CD4-positive, alpha-beta T cell (primary cell): ENCODE data around the gene PDIK1L. TPM values are rescaled to one million over a fixed set of nuclear protein-coding genes. Genes with fewer than 3 reads are reported as not detected.

Source experiments
- ATAC-seq: fragments of 200-7000 bp; cut with Tn5 transposase; one replicate; pipeline ENCODE4 v1.10.0; 2022; ENCODE audit warnings: mild to moderate bottlenecking; ENCODE audit not compliant: poor library complexity
- CTCF ChIA-PET: fragments of 350-600 bp; sonication (Branson Sonifier 250); formaldehyde crosslinking; loops from one replicate; lab custom pipeline; 2021; ENCODE audit warnings: antibody characterized with exemption, inconsistent platforms; lab: Charles Lee
- POLR2A ChIA-PET: fragments of 350-600 bp; sonication (Branson Sonifier 250); formaldehyde crosslinking; loops from one replicate; lab custom pipeline; 2021; ENCODE audit warnings: antibody characterized with exemption, inconsistent platforms; lab: Charles Lee
- DNase-seq, 14 experiments: peaks; one replicate each; pipeline ENCODE4 v3.0.0-alpha.2; 2013 to 2020; ENCODE audit warnings: mixed read lengths in 2 of 14
- H3K27ac ChIP-seq, 2 donors: one replicate each; pipeline versions ENCODE4 v1.5.1 to v1.7.0; 2013; ENCODE audit warnings: low read length in 2 of 2, low read depth in 1 of 2, mild to moderate bottlenecking in 1 of 2
- H3K27me3 ChIP-seq, 2 experiments: 1 replicate in 1 of 2; 2 replicates in 1 of 2; pipeline versions ENCODE4 v1.6.1 to v1.7.0; 2013; ENCODE audit warnings: low read length in 2 of 2, control low read depth in 1 of 2, mild to moderate bottlenecking in 1 of 2, moderate library complexity in 1 of 2; ENCODE audit not compliant: insufficient read depth in 2 of 2, control insufficient read depth in 1 of 2
- H3K36me3 ChIP-seq: one replicate; pipeline ENCODE4 v1.6.1; 2013; ENCODE audit warnings: low read length, control low read depth; ENCODE audit not compliant: insufficient read depth
- H3K4me1 ChIP-seq: one replicate; pipeline ENCODE4 v1.6.1; 2013; ENCODE audit warnings: low read length, control low read depth; ENCODE audit not compliant: insufficient read depth
- H3K4me3 ChIP-seq: one replicate; pipeline ENCODE4 v1.5.1; 2013; ENCODE audit warnings: mild to moderate bottlenecking, low read length, moderate library complexity
- H3K9me3 ChIP-seq, 2 experiments: 1 replicate in 1 of 2; 2 replicates in 1 of 2; pipeline versions ENCODE4 v1.6.1 to v1.7.0; 2013; ENCODE audit warnings: low read length in 2 of 2, mild to moderate bottlenecking in 2 of 2, control low read depth in 1 of 2, moderate library complexity in 1 of 2; ENCODE audit not compliant: control insufficient read depth in 1 of 2, insufficient read depth in 1 of 2
- H3K27ac Mint-ChIP-seq: one replicate; pipeline ENCODE4 v1.8.0; 2020; ENCODE audit warnings: mixed read lengths
- H3K27me3 Mint-ChIP-seq: one replicate; pipeline ENCODE4 v1.8.0; 2021; ENCODE audit warnings: mixed read lengths
- H3K36me3 Mint-ChIP-seq: one replicate; pipeline ENCODE4 v1.8.0; 2021; ENCODE audit warnings: low read depth, mixed read lengths
- H3K4me1 Mint-ChIP-seq: one replicate; pipeline ENCODE4 v1.8.0; 2021; ENCODE audit warnings: low read depth, mixed read lengths
- H3K4me3 Mint-ChIP-seq: one replicate; pipeline ENCODE4 v1.8.0; 2020; ENCODE audit warnings: mild to moderate bottlenecking, mixed read lengths
- H3K9me3 Mint-ChIP-seq: one replicate; pipeline ENCODE4 v1.8.0; 2020; ENCODE audit warnings: mixed read lengths
- intact Hi-C, 2 experiments: fragments of 100-400 bp; cut with DNase I in 1 of 2; cut with micrococcal nuclease in 1 of 2; formaldehyde crosslinking; loops; one replicate each; pipeline versions ENCODE4 v1.15.1 to v1.9.0; 2023 to 2025; cut with DNase I, micrococcal nuclease
- polyA plus RNA-seq, 2 donors: library from polyadenylated mRNA; unstranded; fragments of 120-200 nt; gene quantifications; one replicate each; pipeline ENCODE4 v1.2.1, GENCODE V29; 2013
- total RNA-seq, 174 experiments: library from RNA in 2 of 174; stranded (reverse) in 2 of 174; gene quantifications; one replicate each; pipeline ENCODE4 v1.2.3 and lab custom pipeline; 2021 to 2026
- TF ChIP-seq, protein P1 (sequence below): fragments of 200-600 bp; IDR thresholded peaks from one replicate; pipeline ENCODE4 v1.8.0; 2022; ENCODE audit warnings: antibody characterized with exemption, mild to moderate bottlenecking

PDIK1L gene
- total RNA-seq (1 to 10 TPM; 9.5 to 9.9 TPM), total RNA-seq (lab: John Stamatoyannopoulos, UW) (9.6 to 66.3 (median 37.4) reads per million in 172 experiments)
- polyA plus RNA-seq (2013, experiment 1 of 2): 8.1 TPM
- 7.2 TPM for polyA plus RNA-seq (2013, experiment 2 of 2)

DNA sequence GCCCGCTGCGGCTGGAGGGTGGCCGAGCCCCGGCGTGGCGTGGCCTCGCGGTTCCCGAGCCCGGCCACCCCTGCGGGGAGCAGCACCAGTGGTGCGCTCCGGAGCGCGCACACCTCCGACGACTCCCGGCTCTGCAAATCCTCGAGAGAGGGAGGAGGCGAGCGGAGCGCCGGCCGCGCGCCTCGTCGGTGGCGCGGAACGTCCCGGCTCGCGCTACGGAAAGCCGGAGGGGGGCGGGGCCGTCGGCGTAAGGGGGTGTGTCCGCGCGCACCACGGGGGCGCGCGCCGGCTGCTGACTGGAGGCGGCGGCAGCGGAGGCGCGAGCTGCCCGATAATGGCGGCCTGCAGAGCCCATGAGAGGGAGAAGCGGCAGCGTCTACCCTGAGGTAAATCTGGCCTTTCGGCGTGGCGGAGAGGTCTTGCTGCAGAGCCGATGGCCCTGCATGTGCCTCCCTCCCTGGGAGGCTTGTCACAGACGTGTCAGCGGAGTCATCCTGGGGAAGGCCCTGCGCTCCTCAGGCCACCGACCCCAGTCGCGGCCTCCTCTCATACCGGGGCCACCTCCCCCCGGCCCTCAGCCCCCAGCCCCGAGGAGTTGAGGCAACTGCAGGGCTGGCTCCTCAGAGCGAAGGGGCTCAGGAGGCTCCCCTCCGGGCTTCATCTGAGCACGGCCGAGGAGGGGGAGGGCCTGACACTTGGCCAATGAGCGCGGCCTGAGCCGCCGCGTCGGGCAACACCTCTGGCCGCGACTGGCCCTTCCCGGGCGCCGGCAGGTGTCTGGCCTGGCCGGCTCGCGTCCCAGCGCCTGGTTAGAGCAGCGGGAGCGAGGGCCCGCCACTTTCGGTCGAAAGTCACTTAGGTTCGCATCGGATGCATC lies at the start of gene PDIK1L:
Gene PDIK1L, plus strand, starts transcription at position 295 of the 877 bp plus-strand sequence. CDS start 2,485 bp downstream, outside the sequence.
- peak within 1 kb of the TSS; percentile 99 for H3K4me3 ChIP-seq
- no peaks in the 10 kb centered on the region for H3K27me3 ChIP-seq
- peaks cover 24% of the 10 kb centered on the region for H3K4me1 ChIP-seq
- intact Hi-C loops: loop anchor here (1.0 to 10.0 kb wide), 7 partner anchors 14 to 867 kb away; partner anchors contain the start of genes RSRP1 (in 1 of the 2) and STMN1 (in 1 of the 2)
- Mint-ChIP-seq H3K9me3 (no peaks in the 10 kb centered on the region), H3K4me1 (peaks cover 38% of the 10 kb centered on the region), H3K27ac (peak within 1 kb of the TSS; percentile 92), H3K27me3 (no peaks in the 10 kb centered on the region), H3K4me3 (peak within 1 kb of the TSS; percentile 96), H3K36me3 (peaks cover 38% of the 10 kb centered on the region)
- CTCF ChIA-PET: interaction anchor here (0.8 to 3.5 kb wide), 3 partner anchors 15 to 122 kb away, joined by 3 to 18 read pairs (median 11); partner anchors contain the start of gene CEP85
- TF ChIP-seq, protein P1, sequence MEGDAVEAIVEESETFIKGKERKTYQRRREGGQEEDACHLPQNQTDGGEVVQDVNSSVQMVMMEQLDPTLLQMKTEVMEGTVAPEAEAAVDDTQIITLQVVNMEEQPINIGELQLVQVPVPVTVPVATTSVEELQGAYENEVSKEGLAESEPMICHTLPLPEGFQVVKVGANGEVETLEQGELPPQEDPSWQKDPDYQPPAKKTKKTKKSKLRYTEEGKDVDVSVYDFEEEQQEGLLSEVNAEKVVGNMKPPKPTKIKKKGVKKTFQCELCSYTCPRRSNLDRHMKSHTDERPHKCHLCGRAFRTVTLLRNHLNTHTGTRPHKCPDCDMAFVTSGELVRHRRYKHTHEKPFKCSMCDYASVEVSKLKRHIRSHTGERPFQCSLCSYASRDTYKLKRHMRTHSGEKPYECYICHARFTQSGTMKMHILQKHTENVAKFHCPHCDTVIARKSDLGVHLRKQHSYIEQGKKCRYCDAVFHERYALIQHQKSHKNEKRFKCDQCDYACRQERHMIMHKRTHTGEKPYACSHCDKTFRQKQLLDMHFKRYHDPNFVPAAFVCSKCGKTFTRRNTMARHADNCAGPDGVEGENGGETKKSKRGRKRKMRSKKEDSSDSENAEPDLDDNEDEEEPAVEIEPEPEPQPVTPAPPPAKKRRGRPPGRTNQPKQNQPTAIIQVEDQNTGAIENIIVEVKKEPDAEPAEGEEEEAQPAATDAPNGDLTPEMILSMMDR: no peak
- ATAC-seq (peak; percentile 86), DNase-seq (peak; percentile 91 to 99 (median 95))
- POLR2A ChIA-PET: interaction anchor here (0.6 to 3.8 kb wide), 8 partner anchors 9 to 266 kb away, joined by 3 to 67 read pairs (median 7); no protein-coding TSS in a partner anchor
- peaks cover 17% of the 10 kb centered on the region for H3K36me3 ChIP-seq
- peak within 1 kb of the TSS; percentile 34 to 73 for H3K27ac ChIP-seq
- no peaks in the 10 kb centered on the region for H3K9me3 ChIP-seq

DNA sequence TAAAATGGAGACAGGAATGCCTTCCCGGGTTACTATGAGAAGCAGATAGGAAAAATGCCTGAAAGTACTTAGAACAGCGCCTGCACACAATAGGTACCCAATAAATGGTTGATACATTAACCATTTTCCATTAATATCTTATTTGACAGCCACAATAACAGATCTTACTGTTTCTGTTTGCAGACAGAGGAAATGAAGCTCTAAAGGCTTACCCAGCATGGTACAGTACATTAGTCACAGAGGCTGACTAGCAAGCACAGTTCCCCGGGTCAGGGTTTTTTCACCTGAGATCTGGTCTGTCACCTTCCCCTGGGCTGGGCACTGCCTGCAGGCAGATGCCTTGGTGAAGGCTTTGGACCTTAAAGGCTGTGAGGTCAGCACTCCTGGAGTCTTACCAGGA lies 47.1 kb upstream of the PDIK1L start:
- POLR2A ChIA-PET: no interaction called here
- intact Hi-C loops: loop anchor here in 1 of 2 experiments (10.0 kb wide), 1 partner anchor 990 kb away; no protein-coding TSS in a partner anchor

DNA sequence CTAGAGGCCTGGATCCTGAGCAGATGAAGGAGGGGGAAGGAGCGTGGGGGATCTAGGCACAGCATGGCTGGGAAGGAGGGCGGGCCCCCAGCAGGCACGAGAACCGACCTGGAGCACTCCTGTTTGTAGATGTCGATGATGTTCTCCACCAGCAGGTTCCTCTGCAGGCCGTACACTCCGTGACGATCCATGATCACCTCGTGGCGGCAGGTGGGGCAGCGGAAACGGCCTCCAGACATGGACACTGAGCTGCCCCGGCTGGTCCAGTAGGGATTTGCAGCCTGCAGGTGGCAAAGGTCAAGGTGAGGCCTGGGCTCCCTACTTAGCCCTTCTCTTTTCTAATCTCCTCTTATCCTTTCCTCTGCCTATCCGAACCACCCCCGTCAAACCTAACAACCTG lies 45.5 kb upstream of the PDIK1L start:
- no peaks in the 10 kb centered on the region for H3K36me3 ChIP-seq
- POLR2A ChIA-PET: no interaction called here
- ATAC-seq (no peak), DNase-seq (no peak)
- H3K4me3 ChIP-seq: no peak overlapping the region
- no peaks in the 10 kb centered on the region for H3K27me3 ChIP-seq
- Mint-ChIP-seq H3K27ac (no peak overlapping the region), H3K4me3 (no peak overlapping the region), H3K9me3 (no peaks in the 10 kb centered on the region), H3K4me1 (no peaks in the 10 kb centered on the region), H3K36me3 (no peaks in the 10 kb centered on the region), H3K27me3 (peaks cover 5% of the 10 kb centered on the region)
- TF ChIP-seq, protein P1: no peak
- no peaks in the 10 kb centered on the region for H3K9me3 ChIP-seq
- CTCF ChIA-PET: interaction anchor here (0.6 kb wide), 1 partner anchor 161 kb away, joined by 3 read pairs; no protein-coding TSS in a partner anchor
- no peaks in the 10 kb centered on the region for H3K4me1 ChIP-seq
- H3K27ac ChIP-seq: no peak overlapping the region
- intact Hi-C loops: loop anchor here in 1 of 2 experiments (10.0 kb wide), 1 partner anchor 991 kb away; no protein-coding TSS in a partner anchor

More for the DNA sequence above, 47.1 kb upstream of the PDIK1L start:
- H3K4me3 ChIP-seq: no peak overlapping the region
- CTCF ChIA-PET: no interaction called here
- no peaks in the 10 kb centered on the region for H3K4me1 ChIP-seq
- Mint-ChIP-seq H3K4me1 (no peaks in the 10 kb centered on the region), H3K36me3 (no peaks in the 10 kb centered on the region), H3K27me3 (peaks cover 7% of the 10 kb centered on the region), H3K9me3 (no peaks in the 10 kb centered on the region), H3K27ac (no peak overlapping the region), H3K4me3 (no peak overlapping the region)
- H3K36me3 ChIP-seq: no peaks in the 10 kb centered on the region
- H3K27me3 ChIP-seq: peaks cover 6 to 10% of the 10 kb centered on the region in 2 experiments
- no peak overlapping the region for H3K27ac ChIP-seq
- DNase-seq (no peak), ATAC-seq (no peak)
- no peaks in the 10 kb centered on the region for H3K9me3 ChIP-seq
- TF ChIP-seq, protein P1: no peak
